SK-N-SH (cell line): ENCODE data around the gene EN1.

Experiments
- CTCF ChIP-seq: fragments of 200-600 bp; sonication (generic); IDR thresholded peaks from 2 replicates; pipeline ENCODE4 v1.6.1; 2017; ENCODE audit warnings: antibody characterized with exemption, mild to moderate bottlenecking, moderate library complexity
- NFIC ChIP-seq: IDR thresholded peaks from 2 replicates; pipeline ENCODE4 v1.4.0; 2012; ENCODE audit warnings: borderline replicate concordance
- POLR2AphosphoS5 ChIP-seq: IDR thresholded peaks from 2 replicates; pipeline ENCODE4 v1.6.1; 2012; ENCODE audit warnings: low read depth, low read length
- REST ChIP-seq: IDR thresholded peaks from 2 replicates; pipeline ENCODE4 v1.6.1; 2012; ENCODE audit warnings: mild to moderate bottlenecking, low read depth, low read length, moderate library complexity
- TAF1 ChIP-seq: IDR thresholded peaks from 2 replicates; pipeline ENCODE4 v1.6.1; 2012; ENCODE audit warnings: low read depth, mild to moderate bottlenecking, low read length, moderate library complexity, borderline replicate concordance

- TF ChIP-seq CTCF: no peak
- no peak for TF ChIP-seq TAF1
- TF ChIP-seq NFIC: no peak
- TF ChIP-seq POLR2AphosphoS5: no peak
- no peak for TF ChIP-seq REST
Measured at GRCh38 chr2:118830881-118831280, 16.6 kb downstream of the EN1 start.
